HG03159 (cell line): ENCODE measurements around the gene TUBG1.

Experiments
- ATAC-seq: cut with Tn5 transposase; IDR thresholded peaks from one replicate; pipeline ENCODE4 v1.9.1; 2021; ENCODE audit warnings: mild to moderate bottlenecking, moderate library complexity; ENCODE audit not compliant: unreplicated experiment

Gene TUBG1

GRCh38 chr17:42609182-42609813 is at the start of gene TUBG1, which contains the start of gene RETREG3:
Gene TUBG1, plus strand, starts transcription at chr17:42609683. Its CDS starts 55 bp downstream, at chr17:42609738.
Gene RETREG3, minus strand, starts transcription at chr17:42609374. Its CDS starts 50 bp downstream, at chr17:42609324.
- ATAC-seq: peak; percentile 89

GRCh38 chr17:42560246-42560645 is 49.2 kb upstream of the TUBG1 start:
- ATAC-seq: no peak

GRCh38 chr17:42561897-42562387 is 47.5 kb upstream of the TUBG1 start, which contains the start of gene COASY:
Gene COASY, plus strand, starts transcription at chr17:42562148. Its CDS starts 475 bp downstream, at chr17:42562623.
- ATAC-seq: no peak

GRCh38 chr17:42562388-42563142 is 46.9 kb upstream of the TUBG1 start:
- no peak for ATAC-seq

- ATAC-seq: no peak
These were observed 46.4 kb upstream of the TUBG1 start for GRCh38 chr17:42563143-42563509.

GRCh38 chr17:42563543-42563942 is 45.9 kb upstream of the TUBG1 start:
- no peak for ATAC-seq

- ATAC-seq: no peak
These were observed 45.5 kb upstream of the TUBG1 start for GRCh38 chr17:42563950-42564349.

- ATAC-seq: no peak
These were observed 44.5 kb upstream of the TUBG1 start for GRCh38 chr17:42564815-42565522.

- ATAC-seq: no peak
These were observed 43.8 kb upstream of the TUBG1 start for GRCh38 chr17:42565523-42566214.

- ATAC-seq: no peak
These were observed 43.1 kb upstream of the TUBG1 start for GRCh38 chr17:42566215-42566882.

GRCh38 chr17:42566883-42567573 is 42.5 kb upstream of the TUBG1 start, which contains the start of gene MLX:
Gene MLX, plus strand, starts transcription at chr17:42567100. Its CDS starts 25 bp downstream, at chr17:42567125.
- peak; percentile 59 for ATAC-seq

- no peak for ATAC-seq
These were observed 41.0 kb upstream of the TUBG1 start for GRCh38 chr17:42568341-42569111.

GRCh38 chr17:42571435-42572225 is 37.9 kb upstream of the TUBG1 start:
- ATAC-seq: no peak

- no peak for ATAC-seq
These were observed 36.4 kb upstream of the TUBG1 start for GRCh38 chr17:42573095-42573494.

- no peak for ATAC-seq
These were observed 35.0 kb upstream of the TUBG1 start for GRCh38 chr17:42574463-42574862.

GRCh38 chr17:42577140-42577531 is 32.3 kb upstream of the TUBG1 start:
- no peak for ATAC-seq

GRCh38 chr17:42577532-42578281 is 31.8 kb upstream of the TUBG1 start, which contains the start of gene PSMC3IP:
Gene PSMC3IP, minus strand, starts transcription at chr17:42577729. Its CDS starts 43 bp downstream, at chr17:42577686.
- peak; percentile 67 for ATAC-seq
